A673 (cell line): ENCODE measurements around the gene PARVB. TPM values are rescaled to one million over a fixed set of nuclear protein-coding genes. Genes with fewer than 3 reads are reported as not detected.

Experiments
- BruUV-seq: library from RNA; stranded (reverse); fragments of 400-500 nt; replicated peaks from 2 replicates; lab custom pipeline; 2021; lab: Mats Ljungman, UMichigan
- CTCF ChIA-PET: fragments of 300-600 bp; sonication (Branson Sonifier 250); formaldehyde crosslinking; loops from one replicate; lab custom pipeline; 2022; ENCODE audit warnings: antibody characterized with exemption; lab: Charles Lee
- POLR2A ChIA-PET: fragments of 300-600 bp; sonication (Branson Sonifier 250); formaldehyde crosslinking; loops from one replicate; lab custom pipeline; 2022; ENCODE audit warnings: antibody characterized with exemption; ENCODE audit not compliant: low non-redundant PET; lab: Charles Lee
- DNase-seq: peaks from one replicate; pipeline ENCODE4 v3.0.0-alpha.2; 2015; ENCODE audit warnings: low spot score
- H3K27ac ChIP-seq: fragments of 200-600 bp; sonication (generic); 2 replicates; pipeline ENCODE4 v1.5.1; 2016; ENCODE audit warnings: mixed run types, low read depth, mild to moderate bottlenecking, mixed read lengths, antibody characterized with exemption, low read length; ENCODE audit not compliant: poor library complexity, severe bottlenecking
- H3K27me3 ChIP-seq: fragments of 200-600 bp; sonication (generic); replicated peaks from 2 replicates; pipeline ENCODE4 v1.6.1; 2017; ENCODE audit warnings: mixed run types, low read depth, mild to moderate bottlenecking, mixed read lengths, antibody characterized with exemption, low read length; ENCODE audit not compliant: insufficient read depth, poor library complexity
- H3K36me3 ChIP-seq: fragments of 200-600 bp; sonication (generic); 2 replicates; pipeline ENCODE4 v1.6.1; 2016; ENCODE audit warnings: mixed run types, mild to moderate bottlenecking, mixed read lengths, antibody characterized with exemption, low read length; ENCODE audit not compliant: insufficient read depth, poor library complexity, severe bottlenecking
- H3K4me1 ChIP-seq: fragments of 200-600 bp; sonication (generic); 2 replicates; pipeline ENCODE4 v1.6.1; 2017; ENCODE audit warnings: mixed run types, mild to moderate bottlenecking, mixed read lengths, antibody characterized with exemption, low read length; ENCODE audit not compliant: insufficient read depth, poor library complexity, severe bottlenecking
- H3K4me3 ChIP-seq: fragments of 200-600 bp; sonication (generic); 2 replicates; pipeline ENCODE4 v1.5.1; 2016; ENCODE audit warnings: low read depth, mixed run types, mild to moderate bottlenecking, mixed read lengths, low read length; ENCODE audit not compliant: poor library complexity, severe bottlenecking
- H3K9me3 ChIP-seq: fragments of 200-600 bp; sonication (generic); 2 replicates; pipeline ENCODE4 v1.6.1; 2016; ENCODE audit warnings: mixed run types, low read depth, mild to moderate bottlenecking, mixed read lengths, antibody characterized with exemption, low read length; ENCODE audit not compliant: poor library complexity, severe bottlenecking
- CTCF ChIP-seq: fragments of 300-800, 200-600 bp; sonication (generic); conservative IDR thresholded peaks from 2 replicates; pipeline ENCODE4 v1.5.1; 2017; ENCODE audit warnings: low read depth, mild to moderate bottlenecking, antibody characterized with exemption, low read length, moderate library complexity, mixed read lengths
- EZH2 ChIP-seq: fragments of 200-600 bp; sonication (generic); IDR thresholded peaks from 2 replicates; pipeline ENCODE4 v1.6.1; 2017; ENCODE audit warnings: borderline replicate concordance, low read depth, mild to moderate bottlenecking, mixed read lengths, antibody characterized with exemption, low read length; ENCODE audit not compliant: poor library complexity, severe bottlenecking
- intact Hi-C: fragments of 100-400 bp; cut with micrococcal nuclease; formaldehyde crosslinking; loops from one replicate; pipeline ENCODE4 v1.10.0; 2022; ENCODE audit not compliant: unreplicated experiment
- total RNA-seq: library from RNA; stranded (reverse); gene quantifications from 2 replicates; pipeline ENCODE4 v1.2.3, GENCODE V29; 2021

The PARVB gene
- total RNA-seq, 1 experiment from 2014 or later, result 18.3 TPM

DNA sequence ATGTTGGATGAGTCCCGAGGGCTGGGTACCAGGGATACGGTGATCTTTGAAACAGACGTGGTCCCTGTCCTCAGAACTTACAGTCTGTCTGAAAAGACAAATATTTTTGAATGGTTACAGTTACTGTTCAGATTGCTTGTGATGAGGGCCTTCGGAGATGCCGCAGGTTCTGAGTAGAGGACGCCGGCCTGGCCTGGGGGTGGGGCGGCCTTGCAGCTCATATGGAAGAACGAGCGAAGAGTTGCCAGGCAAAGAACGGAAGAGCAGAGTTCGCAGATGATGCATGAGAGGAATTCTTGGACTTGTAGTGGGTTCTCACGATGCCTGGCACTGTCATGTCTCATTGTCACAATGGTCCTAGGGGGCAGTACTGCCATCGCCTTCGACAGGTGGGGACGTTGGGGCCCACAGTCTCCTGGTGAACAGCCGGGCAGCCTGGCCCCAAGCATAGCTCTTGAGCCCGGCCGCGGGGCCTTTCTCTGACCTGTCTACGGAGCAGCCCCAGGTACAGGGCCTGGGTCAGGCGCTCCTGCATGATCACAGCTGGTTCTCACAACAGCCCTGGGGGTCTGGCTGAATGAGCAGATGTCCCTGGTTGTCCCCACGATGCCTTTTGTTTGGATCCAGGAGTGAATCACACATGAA lies 95.7 kb downstream of the PARVB start:
- intact Hi-C loops, result no loop called here
- POLR2A ChIA-PET, result no interaction called here
- no peaks in the 10 kb centered on the region for H3K9me3 ChIP-seq
- no peak overlapping the region for H3K4me3 ChIP-seq
- BruUV-seq, result no TSS peak
- no peak overlapping the region for H3K27ac ChIP-seq
- no peaks in the 10 kb centered on the region for H3K36me3 ChIP-seq
- H3K27me3 ChIP-seq, result no peaks in the 10 kb centered on the region
- CTCF ChIA-PET, result interaction anchor here (0.7 kb wide), 1 partner anchor 774 kb away, joined by 3 read pairs; no protein-coding TSS in a partner anchor
- no peak for DNase-seq
- TF ChIP-seq EZH2, result no peak
- no peak for TF ChIP-seq CTCF
- no peaks in the 10 kb centered on the region for H3K4me1 ChIP-seq

- no peak overlapping the region for H3K4me3 ChIP-seq
- no peak overlapping the region for H3K27ac ChIP-seq
- no peaks in the 10 kb centered on the region for H3K36me3 ChIP-seq
- no peaks in the 10 kb centered on the region for H3K9me3 ChIP-seq
- H3K27me3 ChIP-seq, result no peaks in the 10 kb centered on the region
- CTCF ChIA-PET, result no interaction called here
- intact Hi-C loops, result no loop called here
- DNase-seq, result no peak
- H3K4me1 ChIP-seq, result no peaks in the 10 kb centered on the region
- BruUV-seq, result no TSS peak
- POLR2A ChIA-PET, result no interaction called here
- no peak for TF ChIP-seq EZH2
Observed at GRCh38 chr22:44120314-44120704, 96.2 kb downstream of the PARVB start.

GRCh38 chr22:44125421-44125820 lies 101.3 kb downstream of the PARVB start:
- intact Hi-C loops, result no loop called here
- TF ChIP-seq CTCF, result no peak
- TF ChIP-seq EZH2, result no peak
- CTCF ChIA-PET, result no interaction called here
- no TSS peak for BruUV-seq
- DNase-seq, result no peak
- Histone ChIP-seq H3K27me3 (no peaks in the 10 kb centered on the region), H3K9me3 (peaks cover 13% of the 10 kb centered on the region), H3K4me1 (no peaks in the 10 kb centered on the region), H3K4me3 (no peak overlapping the region), H3K27ac (no peak overlapping the region), H3K36me3 (no peaks in the 10 kb centered on the region)
- POLR2A ChIA-PET, result no interaction called here

GRCh38 chr22:44126807-44127206 lies 102.7 kb downstream of the PARVB start:
- CTCF ChIA-PET, result no interaction called here

More at GRCh38 chr22:44126807-44127206, 102.7 kb downstream of the PARVB start:
- no peak for DNase-seq
- BruUV-seq, result no TSS peak
- Histone ChIP-seq H3K27me3 (no peaks in the 10 kb centered on the region), H3K4me1 (no peaks in the 10 kb centered on the region), H3K9me3 (peaks cover 13% of the 10 kb centered on the region), H3K36me3 (no peaks in the 10 kb centered on the region), H3K4me3 (no peak overlapping the region), H3K27ac (no peak overlapping the region)
- POLR2A ChIA-PET, result no interaction called here
- TF ChIP-seq CTCF (no peak), EZH2 (no peak)
- intact Hi-C loops, result no loop called here
